GM23248 (cell line): Measurements from ENCODE around the gene CHST10.

Experiments used
- EZH2 ChIP-seq: fragments of 200-600 bp; sonication (generic); IDR thresholded peaks from 2 replicates; pipeline ENCODE4 v1.6.1; 2018; ENCODE audit warnings: antibody characterized with exemption, mild to moderate bottlenecking; ENCODE audit not compliant: insufficient read depth, poor library complexity, severe bottlenecking
- EZH2phosphoT487 ChIP-seq: fragments of 200-600 bp; sonication (generic); IDR thresholded peaks from 2 replicates; pipeline ENCODE4 v1.6.1; 2018; ENCODE audit warnings: antibody characterized with exemption, moderate library complexity, mild to moderate bottlenecking, low read depth; ENCODE audit not compliant: insufficient read depth

- TF ChIP-seq EZH2 (no peak), EZH2phosphoT487 (no peak)
Measured at GRCh38 chr2:100412466-100412865, 5.0 kb downstream of the CHST10 start.
